Esophagus muscularis mucosa (tissue), 3 donors: Measurements from ENCODE around the gene SNED1.

ENCODE experiments used
- POLR2A ChIP-seq: fragments of 450-650 bp; IDR thresholded peaks from one replicate; pipeline ENCODE4 v1.6.1; 2017; ENCODE audit warnings: antibody characterized with exemption, moderate library complexity, mild to moderate bottlenecking, low read depth
- POLR2AphosphoS5 ChIP-seq, 2 donors: sonication (generic); formaldehyde crosslinking; IDR thresholded peaks; one replicate each; pipeline ENCODE4 v1.6.1; 2017; ENCODE audit warnings: antibody characterized with exemption in 2 of 2
- TF ChIP-seq, protein P1 (sequence below), 3 experiments: fragments of 200-600 bp in 2 of 3; fragments of 450-650 bp in 1 of 3; sonication (generic) in 2 of 3; IDR thresholded peaks; one replicate each; pipeline ENCODE4 v1.5.1; 2017 to 2019; ENCODE audit warnings: antibody characterized with exemption in 3 of 3, mild to moderate bottlenecking in 2 of 3, moderate library complexity in 1 of 3

- TF ChIP-seq, protein P1, sequence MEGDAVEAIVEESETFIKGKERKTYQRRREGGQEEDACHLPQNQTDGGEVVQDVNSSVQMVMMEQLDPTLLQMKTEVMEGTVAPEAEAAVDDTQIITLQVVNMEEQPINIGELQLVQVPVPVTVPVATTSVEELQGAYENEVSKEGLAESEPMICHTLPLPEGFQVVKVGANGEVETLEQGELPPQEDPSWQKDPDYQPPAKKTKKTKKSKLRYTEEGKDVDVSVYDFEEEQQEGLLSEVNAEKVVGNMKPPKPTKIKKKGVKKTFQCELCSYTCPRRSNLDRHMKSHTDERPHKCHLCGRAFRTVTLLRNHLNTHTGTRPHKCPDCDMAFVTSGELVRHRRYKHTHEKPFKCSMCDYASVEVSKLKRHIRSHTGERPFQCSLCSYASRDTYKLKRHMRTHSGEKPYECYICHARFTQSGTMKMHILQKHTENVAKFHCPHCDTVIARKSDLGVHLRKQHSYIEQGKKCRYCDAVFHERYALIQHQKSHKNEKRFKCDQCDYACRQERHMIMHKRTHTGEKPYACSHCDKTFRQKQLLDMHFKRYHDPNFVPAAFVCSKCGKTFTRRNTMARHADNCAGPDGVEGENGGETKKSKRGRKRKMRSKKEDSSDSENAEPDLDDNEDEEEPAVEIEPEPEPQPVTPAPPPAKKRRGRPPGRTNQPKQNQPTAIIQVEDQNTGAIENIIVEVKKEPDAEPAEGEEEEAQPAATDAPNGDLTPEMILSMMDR (IDR thresholded peaks at IDR 0.05), result no peak
- TF ChIP-seq POLR2AphosphoS5 (IDR thresholded peaks at IDR 0.05), result no peak
- TF ChIP-seq POLR2A, result no peak
Observed at GRCh38 chr2:241132538-241133435, 134.4 kb downstream of the SNED1 start.
